GM08714 (cell line): Measurements from ENCODE around the gene C16orf74.

Experiments used
- H3K4me3 ChIP-seq: fragments of 200-500 bp; sonication (Bioruptor generic); 2 replicates; pipeline ENCODE4 v1.5.1; 2014; ENCODE audit warnings: mild to moderate bottlenecking, low read length, inconsistent platforms
- ZNF274 ChIP-seq: IDR thresholded peaks from 2 replicates; pipeline ENCODE4 v1.6.1; 2012; ENCODE audit warnings: mild to moderate bottlenecking, low read depth, low read length

C16orf74 gene

DNA sequence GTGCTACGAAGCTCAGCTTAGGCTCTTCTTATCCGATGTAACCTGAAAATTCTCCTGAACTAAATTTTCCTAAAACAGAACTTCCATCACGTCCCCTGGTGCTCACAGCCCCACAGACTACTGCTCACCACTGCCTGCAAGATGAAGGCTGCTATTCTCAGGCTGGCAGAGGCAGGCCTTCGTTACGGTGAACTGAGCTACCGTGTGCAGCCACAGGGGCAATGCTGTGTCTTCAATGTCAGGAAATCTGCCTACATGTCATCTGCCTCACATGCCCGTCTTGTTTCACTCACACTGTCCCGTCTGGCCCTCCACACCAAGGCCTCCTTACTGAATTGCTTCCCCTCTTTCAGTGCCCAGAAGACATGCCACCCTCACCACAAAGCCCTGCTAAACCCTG lies 32.5 kb upstream of the C16orf74 start:
- no peak for TF ChIP-seq ZNF274
- H3K4me3 ChIP-seq = no peak overlapping the region

DNA sequence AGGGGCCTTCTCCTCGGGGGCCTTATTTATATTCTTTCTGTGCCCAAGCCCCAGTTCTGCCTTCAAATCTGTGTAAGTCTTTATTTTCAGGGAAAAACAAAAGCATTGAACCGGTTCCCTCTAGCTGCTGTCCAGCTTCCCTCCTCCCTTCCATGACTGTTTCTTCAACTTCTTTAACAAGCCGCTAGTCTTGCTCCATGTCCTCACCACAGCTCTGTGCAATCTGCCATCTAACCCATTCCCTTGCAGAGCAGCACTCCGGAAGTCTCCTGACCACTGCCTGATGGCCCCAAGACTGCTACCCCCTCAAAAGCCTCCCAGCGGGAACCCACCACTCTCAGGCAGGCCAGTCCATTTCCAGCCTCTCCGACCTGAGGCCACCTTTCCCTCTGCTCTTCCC lies 31.6 kb upstream of the C16orf74 start:
- TF ChIP-seq ZNF274 = no peak
- H3K4me3 ChIP-seq = no peak overlapping the region

DNA sequence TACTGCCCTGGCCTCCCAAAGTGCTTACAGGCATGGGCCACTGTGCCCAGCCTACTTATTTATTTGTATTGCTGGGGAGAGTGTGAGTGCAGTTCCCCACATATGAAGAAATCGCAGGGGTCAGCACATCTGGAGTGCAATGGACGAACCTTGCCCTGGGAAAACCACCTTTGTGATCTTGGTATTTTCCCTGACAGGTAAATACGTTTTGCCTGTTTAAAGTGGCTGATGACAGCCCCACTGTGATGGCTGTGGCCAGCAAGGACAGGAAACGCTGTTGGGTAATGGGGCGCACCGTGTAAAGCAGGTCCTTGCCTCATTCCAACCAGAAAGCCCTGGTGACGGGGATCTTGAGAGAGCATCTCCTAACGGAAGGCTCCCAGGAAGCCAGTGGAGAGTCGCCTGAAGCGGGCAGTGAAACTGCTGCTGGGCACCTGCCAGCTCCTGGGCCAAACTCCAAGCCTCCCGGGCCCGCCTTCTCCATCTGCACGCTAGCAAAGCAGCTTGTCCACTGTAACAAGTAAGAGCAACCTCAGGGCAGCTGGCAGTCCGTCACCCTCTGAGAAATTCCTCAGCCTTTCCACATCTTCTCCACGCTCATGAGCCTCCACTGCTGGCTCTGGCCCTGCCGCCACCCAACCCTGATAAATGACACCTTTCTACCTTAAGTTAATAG lies 30.9 kb upstream of the C16orf74 start:
- H3K4me3 ChIP-seq = no peak overlapping the region
- no peak for TF ChIP-seq ZNF274

DNA sequence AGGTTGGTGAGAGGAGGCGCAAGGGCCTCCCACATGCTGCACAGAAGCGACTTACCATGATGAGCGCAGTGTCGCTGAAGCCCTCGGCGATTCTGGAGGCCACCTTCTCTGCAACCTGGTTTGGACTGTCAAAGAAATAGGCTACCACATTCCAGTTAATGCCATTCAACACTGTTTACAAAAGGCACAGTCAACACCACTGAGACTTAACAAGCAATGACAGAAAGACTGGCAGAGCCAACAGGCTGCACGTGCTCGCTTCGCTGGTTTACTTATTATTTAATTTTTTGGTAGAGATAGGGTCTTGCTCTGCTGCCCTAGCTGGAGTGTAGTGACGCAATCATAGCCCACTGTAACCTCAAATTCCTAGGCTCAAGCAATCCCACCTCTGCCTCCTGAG lies 30.3 kb upstream of the C16orf74 start:
- no peak for TF ChIP-seq ZNF274
- H3K4me3 ChIP-seq = no peak overlapping the region

DNA sequence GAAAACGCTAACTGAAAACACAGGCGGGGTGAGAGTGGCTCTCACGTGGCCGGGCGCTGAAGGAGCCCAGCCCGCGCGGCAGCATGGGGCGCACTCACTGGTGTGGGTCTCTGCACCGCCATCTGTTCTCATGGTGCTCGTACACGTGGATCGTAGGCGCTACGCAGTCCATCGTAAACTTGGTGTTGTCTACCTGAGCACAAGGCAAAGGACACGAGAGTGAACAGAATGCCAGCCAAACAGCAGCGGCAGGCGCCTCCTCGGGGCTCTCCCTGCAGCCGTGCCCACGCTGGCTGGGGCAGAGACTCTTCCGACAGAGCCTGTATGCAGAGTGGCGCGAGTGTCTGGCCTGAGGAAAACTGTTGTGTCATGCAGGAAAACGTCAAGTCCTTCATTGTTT lies 29.4 kb upstream of the C16orf74 start:
- TF ChIP-seq ZNF274 = no peak
- no peak overlapping the region for H3K4me3 ChIP-seq

DNA sequence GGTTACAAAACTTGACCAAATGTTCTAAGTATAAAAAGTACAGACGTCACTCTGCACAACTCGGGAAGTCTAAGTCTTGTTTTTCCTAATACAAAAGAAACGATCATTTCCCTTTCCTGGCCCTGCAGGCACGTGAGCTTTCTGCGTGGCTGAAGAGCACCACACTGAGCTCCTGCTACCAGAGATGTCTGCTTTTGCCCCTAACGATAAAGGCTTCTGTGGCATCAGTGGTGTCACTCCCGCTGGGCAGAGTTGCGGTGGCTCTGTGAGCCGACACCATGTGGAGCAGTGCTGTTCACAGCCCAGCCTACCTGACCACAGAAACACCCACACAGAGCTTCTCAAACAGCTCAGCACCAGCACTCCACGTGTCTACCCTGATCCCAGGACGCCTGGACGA lies 28.0 kb upstream of the C16orf74 start:
- no peak for TF ChIP-seq ZNF274
- H3K4me3 ChIP-seq = no peak overlapping the region

DNA sequence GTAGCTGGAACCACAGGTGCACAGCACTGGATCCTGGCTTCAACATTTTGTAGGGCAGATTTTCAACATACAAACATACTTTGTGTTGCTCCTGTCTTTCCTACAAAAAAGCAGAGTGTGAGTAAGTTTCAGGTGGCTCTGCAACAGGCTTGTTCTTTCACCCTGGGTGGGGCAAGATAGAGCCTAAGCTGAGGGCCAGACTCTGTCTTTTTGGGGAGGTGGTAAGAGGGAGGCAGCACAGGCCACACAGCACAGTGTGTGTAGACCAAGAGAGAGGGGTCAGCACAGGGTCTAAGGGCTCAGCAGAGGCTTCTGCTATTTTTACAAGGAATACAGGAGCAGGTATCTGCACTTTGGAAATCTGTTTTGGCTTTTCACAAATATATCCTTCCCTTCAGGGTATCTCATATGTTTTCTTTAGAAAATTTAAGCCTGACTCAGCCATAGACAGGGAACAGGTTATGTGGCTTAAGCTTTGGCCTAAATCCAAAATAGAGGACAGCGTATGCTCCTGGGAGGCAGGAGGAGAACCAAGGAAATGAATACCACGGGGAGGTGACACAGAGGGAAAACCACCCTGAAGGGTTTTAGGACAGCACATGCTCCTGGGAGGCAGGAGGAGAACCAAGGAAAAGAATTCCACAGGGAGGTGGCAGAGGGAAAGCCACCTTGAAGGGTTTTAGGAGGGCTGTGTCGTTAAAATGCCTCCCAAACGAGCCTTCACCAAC lies 26.9 kb upstream of the C16orf74 start:
- no peak for TF ChIP-seq ZNF274
- H3K4me3 ChIP-seq = no peak overlapping the region

DNA sequence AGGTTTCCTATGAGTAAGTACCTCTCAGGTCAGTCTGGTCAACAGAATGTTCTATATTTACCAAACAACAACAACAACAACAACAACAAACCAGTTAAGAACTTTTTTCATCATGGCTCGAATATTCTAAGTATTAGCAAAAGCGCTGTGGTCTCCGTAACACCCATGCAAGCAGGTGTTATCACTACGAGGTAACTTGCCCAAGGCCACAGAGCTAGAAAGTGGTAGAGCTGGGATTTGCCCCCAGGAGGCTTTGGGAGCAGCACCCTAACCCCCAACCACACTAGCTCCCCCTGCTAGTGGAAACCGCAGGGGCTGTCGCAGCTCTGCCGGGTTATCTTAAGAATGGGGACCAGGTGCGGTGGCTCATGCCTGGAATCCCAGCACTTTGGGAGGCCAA lies 23.9 kb upstream of the C16orf74 start:
- no peak for TF ChIP-seq ZNF274
- H3K4me3 ChIP-seq = no peak overlapping the region

DNA sequence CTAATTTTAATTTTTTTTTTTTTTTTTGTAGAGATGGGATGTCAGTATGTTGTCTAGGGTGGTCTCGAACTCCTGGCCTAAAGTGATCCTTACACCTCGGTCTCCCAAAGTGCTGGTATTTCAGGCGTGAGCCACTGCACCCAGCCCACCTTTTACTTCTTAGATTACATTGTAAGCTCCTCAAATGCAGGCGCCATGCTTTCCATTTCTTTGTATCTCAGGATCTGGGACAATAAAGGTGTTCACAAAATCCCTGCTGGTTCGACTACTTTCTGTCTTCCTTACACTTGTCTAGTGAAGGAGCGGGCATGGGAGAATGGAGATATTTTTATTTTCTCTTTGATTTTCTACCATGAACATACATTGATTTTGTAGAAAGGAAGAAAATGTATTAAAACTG lies 23.2 kb upstream of the C16orf74 start:
- no peak for TF ChIP-seq ZNF274
- no peak overlapping the region for H3K4me3 ChIP-seq

DNA sequence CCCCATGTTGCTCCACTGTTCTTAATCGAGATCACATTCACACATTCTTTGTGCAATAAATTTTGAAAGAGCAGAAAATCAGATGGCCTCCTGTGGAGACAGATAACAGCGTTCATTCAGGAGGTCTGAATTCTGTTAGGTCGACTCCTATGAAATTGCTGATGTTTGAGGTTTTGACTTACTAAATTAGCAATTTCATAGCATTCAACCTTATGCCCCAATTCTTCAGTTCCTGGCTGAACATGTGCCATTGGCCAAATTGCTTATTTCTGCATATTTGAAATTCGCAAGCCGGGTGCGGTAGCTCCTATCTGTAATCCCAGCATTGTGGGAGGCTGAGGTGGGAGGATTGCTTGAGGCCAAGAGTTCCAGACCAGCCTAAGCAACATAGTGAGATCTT lies 22.1 kb upstream of the C16orf74 start:
- no peak for TF ChIP-seq ZNF274
- H3K4me3 ChIP-seq = no peak overlapping the region

DNA sequence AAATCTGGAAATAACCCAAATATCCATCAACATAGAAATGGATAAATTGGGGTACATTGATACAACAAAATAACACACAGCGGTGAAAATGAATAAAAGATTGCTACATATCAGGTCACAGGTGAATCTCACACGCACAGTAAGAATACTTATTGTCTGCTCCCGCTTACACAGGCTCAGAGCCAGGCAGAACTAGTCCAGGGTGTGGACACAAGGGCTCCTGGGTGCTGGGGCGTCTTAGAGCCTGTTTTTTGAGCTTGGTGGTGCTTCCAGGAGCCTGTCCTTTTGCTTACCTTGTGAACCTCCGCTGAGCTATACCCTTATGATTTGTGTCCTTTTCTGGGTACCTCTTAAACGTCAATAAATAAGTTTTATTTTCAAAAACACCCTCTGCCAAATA lies 19.8 kb upstream of the C16orf74 start:
- no peak for TF ChIP-seq ZNF274
- H3K4me3 ChIP-seq = no peak overlapping the region

DNA sequence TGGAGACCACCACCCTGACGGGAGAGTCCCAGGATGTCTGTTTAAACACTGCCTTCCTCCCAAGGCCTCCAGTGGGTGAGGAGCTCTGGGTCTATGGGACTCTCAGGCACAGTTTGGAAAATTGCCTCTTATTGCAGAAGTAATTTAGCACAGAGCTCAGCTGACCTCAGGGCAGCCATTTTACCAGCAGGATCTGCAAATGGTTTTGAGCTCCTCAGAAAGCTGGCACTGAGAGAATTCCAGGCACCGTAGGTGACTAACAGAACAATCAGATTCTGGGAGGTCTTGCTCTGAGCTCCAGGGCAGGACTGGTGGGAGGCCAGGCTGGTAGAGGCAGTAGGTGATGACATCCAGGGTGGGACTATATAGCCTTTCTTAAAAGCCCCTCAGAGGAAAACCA lies 17.3 kb upstream of the C16orf74 start:
- no peak overlapping the region for H3K4me3 ChIP-seq
- TF ChIP-seq ZNF274 = no peak

DNA sequence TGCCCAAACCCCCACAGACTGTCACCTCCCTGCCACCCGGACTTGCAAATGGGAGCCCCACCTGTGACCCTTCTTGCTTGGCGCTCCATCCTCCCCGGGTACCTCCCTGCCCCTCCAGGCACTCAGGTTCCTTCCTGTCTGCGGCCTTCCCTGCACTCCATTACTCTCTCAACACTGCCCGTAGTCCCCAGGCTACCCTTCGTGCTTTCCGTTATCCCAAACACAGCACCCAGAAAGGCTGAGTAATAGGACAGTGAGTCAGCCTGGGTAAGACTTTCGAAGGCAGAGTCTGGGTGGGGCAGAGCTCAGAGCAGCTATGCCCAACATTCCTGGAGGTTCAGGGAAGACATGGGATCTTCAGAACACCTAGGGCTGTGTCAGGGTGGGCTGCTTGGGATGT lies 16.6 kb upstream of the C16orf74 start:
- TF ChIP-seq ZNF274 = no peak
- no peak overlapping the region for H3K4me3 ChIP-seq

DNA sequence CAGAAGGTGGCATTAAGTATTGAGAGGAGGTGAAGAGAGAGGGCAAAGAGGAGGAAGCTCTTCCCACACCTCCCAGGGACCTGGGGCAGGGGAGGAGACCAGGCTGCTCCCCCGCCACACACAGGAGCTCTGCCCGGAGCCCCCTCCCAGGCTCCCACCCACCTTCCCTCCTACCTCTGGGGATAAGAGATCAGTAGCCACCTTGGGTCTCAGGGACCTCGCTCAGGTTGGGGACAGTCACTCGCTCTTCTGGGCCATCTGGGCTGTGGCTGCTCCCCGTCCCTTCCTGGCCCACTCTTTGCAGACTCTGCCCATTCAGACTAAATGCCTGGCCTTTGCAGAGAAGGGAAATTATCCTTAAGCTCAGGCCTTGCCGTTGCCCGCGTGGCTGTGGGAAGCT lies 14.9 kb upstream of the C16orf74 start:
- no peak for TF ChIP-seq ZNF274

DNA sequence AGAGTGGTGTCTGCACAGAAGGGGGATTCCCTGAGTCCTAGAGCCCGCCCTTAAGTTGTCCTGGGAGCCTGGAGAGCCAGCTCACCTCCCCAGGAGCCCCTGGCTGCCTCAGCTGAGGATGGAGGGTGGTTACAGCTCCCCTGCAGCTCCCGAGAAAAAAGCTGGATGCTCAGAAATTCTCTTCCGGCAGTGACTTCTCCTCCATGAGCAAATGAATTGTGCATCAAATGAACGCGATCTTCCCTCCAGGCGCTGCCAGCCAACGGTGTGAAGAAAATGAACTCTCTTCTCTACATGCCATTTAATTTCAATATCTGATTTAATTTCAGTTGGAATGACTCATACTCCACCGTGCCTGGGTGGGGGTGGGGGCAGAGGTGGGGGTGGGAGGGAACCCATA lies 14.3 kb upstream of the C16orf74 start:
- no peak for TF ChIP-seq ZNF274

More for the DNA sequence above, 14.9 kb upstream of the C16orf74 start:
- no peak overlapping the region for H3K4me3 ChIP-seq

DNA sequence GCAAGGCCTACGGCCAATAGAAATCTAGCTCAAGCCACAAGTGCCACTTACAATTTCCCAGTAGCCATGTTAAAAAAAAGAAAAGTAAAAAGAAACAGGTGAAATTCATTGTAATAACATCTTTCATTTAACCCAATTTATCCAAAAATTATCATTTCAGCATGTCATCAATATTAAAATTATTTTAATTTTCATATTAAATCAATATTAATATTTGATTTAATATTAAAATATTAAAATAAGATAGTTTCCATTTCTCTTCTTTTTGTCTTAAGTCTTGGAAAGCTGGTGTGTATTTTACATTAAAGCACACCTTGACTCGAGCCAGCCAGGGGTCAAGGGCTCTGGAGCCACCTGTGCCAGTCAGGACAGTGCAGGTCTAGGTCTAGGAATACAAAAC lies 12.7 kb upstream of the C16orf74 start:
- H3K4me3 ChIP-seq = no peak overlapping the region
- TF ChIP-seq ZNF274 = no peak

More for the DNA sequence above, 14.3 kb upstream of the C16orf74 start:
- H3K4me3 ChIP-seq = no peak overlapping the region

DNA sequence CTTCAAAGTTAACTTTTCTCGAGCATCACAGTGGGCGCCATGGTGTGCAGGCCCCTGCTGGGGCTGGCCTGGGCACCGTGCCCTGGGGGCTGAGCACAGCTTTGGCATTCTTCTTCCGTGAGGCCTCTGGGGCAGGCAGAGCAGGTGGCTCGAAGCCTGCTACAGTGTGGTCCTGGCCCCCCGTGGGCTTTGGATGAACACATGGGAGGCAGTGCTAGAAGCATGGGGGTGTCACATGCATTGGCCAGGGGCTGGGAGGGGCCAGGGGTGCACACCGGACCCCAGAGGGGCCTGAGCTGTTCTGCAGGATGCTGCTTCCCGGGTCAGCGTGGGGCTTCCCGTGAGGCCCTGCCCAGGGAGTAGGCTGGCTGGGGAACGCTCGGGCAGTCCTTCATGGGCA lies 12.1 kb upstream of the C16orf74 start:
- H3K4me3 ChIP-seq = no peak overlapping the region
- TF ChIP-seq ZNF274 = no peak
